HG02884 (cell line): ENCODE measurements around the gene CKMT2.

ENCODE experiments used
- ATAC-seq: cut with Tn5 transposase; IDR thresholded peaks from one replicate; pipeline ENCODE4 v1.9.1; 2021; ENCODE audit warnings: mild to moderate bottlenecking, moderate library complexity; ENCODE audit not compliant: unreplicated experiment

The CKMT2 gene

GRCh38 chr5:81302596-81302995, 69.5 kb downstream of the CKMT2 start:
- no peak for ATAC-seq

- no peak for ATAC-seq
Measured at GRCh38 chr5:81303563-81303962, 70.4 kb downstream of the CKMT2 start.

- no peak for ATAC-seq
Measured at GRCh38 chr5:81305785-81306184, 72.7 kb downstream of the CKMT2 start.

- no peak for ATAC-seq
Measured at GRCh38 chr5:81308836-81309235, 75.7 kb downstream of the CKMT2 start.

- ATAC-seq, result no peak
Measured at GRCh38 chr5:81310402-81311063, 77.4 kb downstream of the CKMT2 start.

- ATAC-seq, result no peak
Measured at GRCh38 chr5:81313278-81313677, 80.2 kb downstream of the CKMT2 start.

GRCh38 chr5:81313686-81314085, 80.6 kb downstream of the CKMT2 start:
- ATAC-seq, result no peak

GRCh38 chr5:81314581-81314980, 81.5 kb downstream of the CKMT2 start:
- no peak for ATAC-seq

- ATAC-seq, result no peak
Measured at GRCh38 chr5:81315336-81315735, 82.2 kb downstream of the CKMT2 start.

GRCh38 chr5:81315830-81316229, 82.7 kb downstream of the CKMT2 start:
- no peak for ATAC-seq
